Measurements from ENCODE around the gene ATP9A. TPM values are rescaled to one million over a fixed set of nuclear protein-coding genes. Genes with fewer than 3 reads are reported as not detected.

Gene ATP9A
- total and polyA plus RNA-seq, 2 of the 8 experiments (the other 6 are each of a cell fraction or from before 2014, with no cell fraction given): 5.0 to 6.4 TPM

- Histone ChIP-seq H3K23me2 (ENCODE audit: low read depth, low read length) (peaks cover 7% of the 10 kb centered on the region), H3K4me3 (ENCODE audit: extremely low read depth in 1 of 4, insufficient read depth in 2 of 4, low read depth in 3 of 4, low read length in 4 of 4) (no peak overlapping the region), H4K5ac (ENCODE audit: insufficient read length, low read depth, low read length) (no peak overlapping the region), H2BK5ac (ENCODE audit: low read depth, low read length) (no peak overlapping the region), H2AFZ (ENCODE audit: low read length) (no peak overlapping the region), H2BK12ac (ENCODE audit: low read depth, low read length) (no peak overlapping the region), H3K23ac (ENCODE audit: insufficient read length) (no peak overlapping the region), H3K9me3 (ENCODE audit: insufficient read depth in 2 of 2, low read depth in 1 of 2, low read length in 1 of 2) (no peaks in the 10 kb centered on the region), H3K79me1 (ENCODE audit: low read depth, low read length) (no peaks in the 10 kb centered on the region), H4K20me1 (replicated peaks in 1 of 2; ENCODE audit: control insufficient read depth in 1 of 2, insufficient read depth in 2 of 2, low read length in 2 of 2) (no peaks in the 10 kb centered on the region), H2BK120ac (replicated peaks; ENCODE audit: low read depth, low read length) (no peak overlapping the region), H3K9ac (replicated peaks in 1 of 4; ENCODE audit: extremely low read depth in 1 of 4, low read depth in 3 of 4, low read length in 3 of 4) (no peak overlapping the region), H3K4me2 (ENCODE audit: insufficient read depth in 1 of 2, low read depth in 2 of 2, low read length in 2 of 2) (no peak overlapping the region), H3K14ac (ENCODE audit: insufficient read length) (no peak overlapping the region), H3K79me2 (ENCODE audit: control insufficient read depth in 1 of 2, insufficient read depth in 2 of 2, low read length in 2 of 2) (no peaks in the 10 kb centered on the region), H4K91ac (replicated peaks; ENCODE audit: insufficient read length, low read length) (no peak overlapping the region), H4K8ac (ENCODE audit: extremely low read depth, insufficient read depth, low read length) (no peak overlapping the region), H3K56ac (replicated peaks; ENCODE audit: insufficient read length, low read depth, low read length) (no peak overlapping the region), H2AK5ac (ENCODE audit: low read depth, low read length) (no peak overlapping the region), H3K4ac (replicated peaks; ENCODE audit: insufficient read length, low read depth, low read length) (no peak overlapping the region), H3K4me1 (replicated peaks in 1 of 4; ENCODE audit: control insufficient read depth in 3 of 4, insufficient read depth in 4 of 4, low read length in 3 of 4) (peaks cover 0 to 5% (median 4%) of the 10 kb centered on the region in 4 experiments; a peak in 5 of 7 replicates), H2BK20ac (ENCODE audit: low read length) (no peak overlapping the region), H3K18ac (ENCODE audit: extremely low read depth, low read length) (no peak overlapping the region), H3K27ac (ENCODE audit: low read depth, low read length) (no peak overlapping the region), H2BK15ac (ENCODE audit: low read length) (no peak overlapping the region), H3K27me3 (replicated peaks in 1 of 4; ENCODE audit: control insufficient read depth in 3 of 4, extremely low read depth in 1 of 4, insufficient read depth in 3 of 4, low read length in 3 of 4) (peaks cover 5 to 23% (median 19%) of the 10 kb centered on the region in 4 experiments), H3K36me3 (ENCODE audit: control insufficient read depth in 2 of 4, insufficient read depth in 4 of 4, low read length in 3 of 4) (no peaks in the 10 kb centered on the region)
- TF ChIP-seq RBBP5 (IDR thresholded peaks at IDR 0.05; ENCODE audit: borderline replicate concordance, low read depth, low read length) (no peak), YY1 (IDR thresholded peaks at IDR 0.05; ENCODE audit: low read depth, low read length) (no peak), CTBP2 (IDR thresholded peaks at IDR 0.05; ENCODE audit: borderline replicate concordance, insufficient read depth, insufficient read length, low read length) (no peak), FOSL1 (IDR thresholded peaks at IDR 0.05; ENCODE audit: insufficient read depth, low read depth, low read length) (no peak), ZNF274 (IDR thresholded peaks at IDR 0.05; ENCODE audit: borderline replicate concordance, extremely low read depth, low read length) (no peak), KDM5A (IDR thresholded peaks at IDR 0.05; ENCODE audit: low read length) (no peak), SAP30 (IDR thresholded peaks at IDR 0.05; ENCODE audit: insufficient read depth, insufficient replicate concordance, low read length) (no peak), RFX5 (IDR thresholded peaks at IDR 0.05; ENCODE audit: borderline replicate concordance, low read depth, low read length) (no peak), SUZ12 (IDR thresholded peaks at IDR 0.05; ENCODE audit: low read length) (no peak), SIN3A (conservative IDR thresholded peaks at IDR 0.05 in 1 of 2, IDR thresholded peaks at IDR 0.05 in 1 of 2; ENCODE audit: low read depth in 1 of 2, low read length in 2 of 2) (no peak), SP4 (IDR thresholded peaks at IDR 0.05; ENCODE audit: low read length) (no peak), ASH2L (IDR thresholded peaks at IDR 0.05; ENCODE audit: low read length) (no peak), KDM1A (IDR thresholded peaks at IDR 0.05; ENCODE audit: borderline replicate concordance, low read length) (no peak; the same call in 1 of the 2 replicates)
- WGBS, 2 experiments (ENCODE audit: extremely low coverage in 1 of 2, insufficient coverage in 1 of 2, insufficient read length in 1 of 2, insufficient replicate concordance in 2 of 2, low coverage in 1 of 2, low lambda C conversion rate in 2 of 2, missing lambda C conversion rate in 1 of 2): 82% methylated on average over 5 of the region's 5 CpGs; no CpG with 5 or more reads in 1 of the 2 experiments
- FAIRE-seq (no peak), DNase-seq (ENCODE audit: low read depth in 1 of 2, low spot score in 2 of 2) (no peak)
- POLR2A ChIA-PET (ENCODE audit: partially characterized antibody): interaction anchor here (1.1 to 1.3 kb wide), 2 partner anchors 9 to 19 kb away, joined by 3 read pairs; no protein-coding TSS in a partner anchor
- CTCF ChIA-PET (ENCODE audit: partially characterized antibody): interaction anchor here (1.3 kb wide), 1 partner anchor 26 kb away, joined by 3 read pairs; no protein-coding TSS in a partner anchor
Observed at GRCh38 chr20:51567622-51568021, 200.6 kb downstream of the ATP9A start.

All from H1 (cell line).